RPMI7951 (cell line): ENCODE data around the gene RHEBL1. TPM values are rescaled to one million over a fixed set of nuclear protein-coding genes. Genes with fewer than 3 reads are reported as not detected.

Experiments
- DNase-seq: peaks from one replicate; pipeline ENCODE4 v3.0.0-alpha.2; 2012; ENCODE audit warnings: low read depth
- total RNA-seq: library from RNA; depleted of rRNA; stranded (reverse); fragments of >200 nt; shearing (Covaris generic); gene quantifications from 2 replicates; pipeline ENCODE4 v1.2.3, GENCODE V29; 2014; rRNA removed

Gene RHEBL1
- total RNA-seq, 1 experiment from 2014 or later: 6.7 TPM

DNA sequence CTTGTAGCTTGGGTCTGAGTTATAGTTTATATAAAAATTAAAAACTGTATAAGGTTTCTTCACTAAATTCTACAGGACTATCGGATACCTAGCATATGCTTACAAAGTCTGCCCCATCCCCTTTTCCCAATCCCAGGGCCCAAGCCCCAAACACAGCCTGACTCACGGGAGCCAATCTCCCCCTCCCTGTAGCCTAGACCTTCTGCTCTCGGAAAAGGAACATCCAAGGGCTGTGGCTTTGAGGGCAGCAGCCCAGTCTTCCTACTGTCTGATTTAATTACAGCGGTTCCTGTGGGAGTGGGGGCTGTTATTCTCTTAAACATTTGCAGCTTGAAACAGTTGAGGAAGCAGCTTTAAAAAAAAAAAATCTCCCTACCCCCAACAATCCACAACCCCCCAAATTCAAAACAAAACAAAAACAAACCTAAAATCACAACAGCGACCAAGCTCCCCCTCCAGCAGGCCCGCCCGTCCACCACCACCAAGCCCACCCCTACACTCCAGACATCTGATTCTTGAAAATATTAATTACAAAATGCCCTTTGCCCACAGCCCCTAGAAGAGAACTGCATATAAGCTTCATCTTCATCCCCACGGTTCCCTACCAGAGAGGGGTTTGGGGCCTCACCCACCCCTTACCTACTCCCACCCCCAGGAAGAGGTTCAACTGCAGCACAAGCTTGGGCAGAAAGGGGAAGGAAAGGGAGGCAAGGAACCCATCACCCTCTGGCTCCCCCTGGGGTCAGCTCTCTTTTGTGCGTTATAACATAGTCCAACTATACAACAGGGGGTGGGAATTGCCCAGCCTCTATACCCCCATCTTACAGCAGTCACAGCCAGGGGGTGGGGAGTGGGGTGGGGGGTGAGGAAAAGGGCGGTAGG, 50.1 kb downstream of the RHEBL1 start:
- peak; percentile 21 for DNase-seq

DNA sequence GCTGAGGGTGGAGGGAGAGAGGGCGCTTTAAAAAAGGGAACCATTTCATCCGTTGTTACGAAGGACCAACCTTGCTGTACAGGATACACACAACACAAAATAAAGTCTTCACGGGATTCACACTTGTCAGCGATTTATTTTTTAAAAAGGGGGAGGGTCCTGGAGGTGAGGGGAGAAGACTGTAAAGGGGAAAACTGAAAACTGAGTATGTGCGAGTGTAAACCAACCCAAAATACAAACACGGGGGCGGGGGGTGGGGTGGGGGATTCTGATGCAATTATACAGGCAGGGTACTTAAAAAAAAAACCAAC, 50.7 kb downstream of the RHEBL1 start:
- DNase-seq: no peak

DNA sequence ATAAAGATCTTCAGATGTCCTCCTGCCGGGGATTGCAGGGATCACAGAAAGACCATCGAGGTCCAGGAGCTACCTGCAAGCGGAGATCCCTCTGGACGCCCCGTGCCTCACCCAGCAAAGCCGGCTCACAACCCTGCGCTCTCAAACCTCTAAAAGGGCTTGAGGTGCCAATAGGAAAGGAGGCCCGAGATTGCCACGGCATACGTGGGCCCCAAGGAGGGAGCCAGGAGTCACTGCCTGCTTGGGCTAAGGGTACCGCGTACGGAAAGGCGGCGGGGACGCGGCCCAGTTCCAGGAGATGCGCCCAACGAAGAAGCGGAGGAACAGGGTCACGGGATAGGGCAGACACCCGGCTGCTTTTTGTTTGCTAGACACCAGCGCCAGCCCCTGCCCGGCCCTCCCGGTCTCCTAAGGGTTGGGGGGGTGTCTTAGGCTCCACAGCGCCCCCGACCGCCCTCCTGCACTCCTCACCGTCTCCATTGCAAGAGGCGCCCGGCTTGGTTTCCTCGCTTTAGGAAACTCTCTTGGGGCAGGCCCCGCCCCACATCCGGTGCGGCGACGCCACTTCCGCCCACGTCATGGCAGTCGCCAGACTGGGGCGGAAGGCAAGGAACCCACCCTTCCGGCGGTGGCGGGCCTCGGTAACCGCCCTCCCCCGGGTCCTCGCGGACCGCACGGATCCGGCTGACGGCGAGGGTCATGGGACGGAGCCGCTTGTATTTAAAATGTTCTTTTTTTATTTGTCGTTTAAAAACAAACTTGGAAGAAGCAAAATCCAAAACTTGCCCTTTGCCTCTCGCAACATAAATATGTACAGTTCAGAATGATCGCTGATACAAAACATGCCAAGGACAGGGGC, 51.3 kb downstream of the RHEBL1 start, which contains the start of gene PRKAG1:
PRKAG1 (minus strand) TSS at position 516 of the 859 bp plus-strand sequence; CDS start at position 480, 36 bp downstream.
- DNase-seq: peak; percentile 92

DNA sequence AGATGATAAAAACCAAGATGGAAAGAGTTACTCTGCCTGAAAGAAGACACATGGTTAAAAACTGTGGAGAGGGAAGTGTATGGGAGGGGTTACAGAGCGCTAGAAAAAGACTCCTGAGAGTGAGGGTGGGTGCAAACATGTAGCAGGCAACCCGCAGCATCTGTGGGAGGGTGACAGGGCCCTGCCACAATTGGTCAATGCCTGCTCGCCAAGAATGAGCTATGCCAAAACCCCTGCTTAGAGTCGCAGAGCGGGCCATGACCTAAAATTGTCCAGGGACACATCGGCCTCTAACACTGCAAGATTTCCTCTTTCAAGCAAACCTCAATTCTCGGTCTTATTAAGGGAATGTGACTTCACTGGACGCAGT, 51.9 kb downstream of the RHEBL1 start:
- peak; percentile 42 for DNase-seq

DNA sequence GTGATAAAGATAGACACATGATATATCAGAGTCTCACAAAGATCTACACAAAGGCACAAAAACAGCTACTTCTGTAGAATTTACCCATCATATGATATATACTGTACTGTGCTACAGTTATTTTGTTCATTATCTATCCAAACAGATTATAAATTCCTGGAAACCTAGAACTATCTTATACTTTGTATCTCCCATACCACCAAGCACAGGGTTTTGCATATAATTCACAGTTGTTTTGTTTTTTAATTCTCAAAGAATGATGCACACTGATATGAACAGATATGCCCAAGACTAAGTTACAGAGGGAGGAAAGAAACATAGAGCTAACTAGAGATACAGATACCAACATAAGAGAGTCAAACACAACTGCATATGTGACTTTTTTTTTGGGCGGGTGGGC, 54.6 kb downstream of the RHEBL1 start:
- no peak for DNase-seq

Other genes with a start within 250 kb of the RHEBL1 start
- gene DDX23, start 217.8 kb downstream of the RHEBL1 start, total RNA-seq: 55.7 and 59.1 TPM in 2 replicates
- gene RND1, start 204.1 kb downstream of the RHEBL1 start, total RNA-seq: 0.29 TPM in 1 of 2 replicates, not detected in the other
- 27.6 and 31.7 TPM in 2 replicates for gene FKBP11, start 144.5 kb downstream of the RHEBL1 start, total RNA-seq
- 47.8 and 57.1 TPM in 2 replicates for gene ARF3, start 112.5 kb downstream of the RHEBL1 start, total RNA-seq
- gene WNT10B, start 98.2 kb downstream of the RHEBL1 start, total RNA-seq: 0.29 TPM in 1 of 2 replicates, not detected in the other
- not detected in 2 replicates for gene WNT1, start 91.7 kb downstream of the RHEBL1 start, total RNA-seq
- gene DDN, start 70.6 kb downstream of the RHEBL1 start, total RNA-seq: not detected in 2 replicates
- 81.3 and 89.6 TPM in 2 replicates for gene PRKAG1, start 51.2 kb downstream of the RHEBL1 start, total RNA-seq
- 6.8 and 7.9 TPM in 2 replicates for gene KMT2D, start 9.2 kb downstream of the RHEBL1 start, total RNA-seq
- gene DHH, start 24.8 kb upstream of the RHEBL1 start, total RNA-seq: not detected in 2 replicates
- 11.7 and 24.5 TPM in 2 replicates for gene LMBR1L, start 40.9 kb upstream of the RHEBL1 start, total RNA-seq
- gene TUBA1B, start 61.4 kb upstream of the RHEBL1 start, total RNA-seq: 2,897 and 4,302 TPM in 2 replicates
- gene TUBA1A, start 119.1 kb upstream of the RHEBL1 start, total RNA-seq: 649 and 744 TPM in 2 replicates
- 1,253 and 1,613 TPM in 2 replicates for gene TUBA1C, start 195.1 kb upstream of the RHEBL1 start, total RNA-seq
- gene PRPH, start 225.2 kb upstream of the RHEBL1 start, total RNA-seq: 0.12 TPM in 1 of 2 replicates, not detected in the other